HL-60/S4 treated with retinoic acid at 250 ng/mL for 4 days and 3 days (cell line): ENCODE data around the gene S100A5.

Experiments used
- in situ Hi-C: fragments of 300-500 bp; cut with MboI; formaldehyde crosslinking; loops from 2 replicates; pipeline ENCODE4 v1.7.0; 2022; ENCODE audit warnings: low sequenced_read_pairs

Gene S100A5

GRCh38 chr1:153548722-153549688 is 8.3 kb upstream of the S100A5 start, which contains the start of gene S100A3:
S100A3 (minus strand) TSS chr1:153549258; CDS start chr1:153548485, 773 bp downstream.
- in situ Hi-C loops = no loop called here

DNA sequence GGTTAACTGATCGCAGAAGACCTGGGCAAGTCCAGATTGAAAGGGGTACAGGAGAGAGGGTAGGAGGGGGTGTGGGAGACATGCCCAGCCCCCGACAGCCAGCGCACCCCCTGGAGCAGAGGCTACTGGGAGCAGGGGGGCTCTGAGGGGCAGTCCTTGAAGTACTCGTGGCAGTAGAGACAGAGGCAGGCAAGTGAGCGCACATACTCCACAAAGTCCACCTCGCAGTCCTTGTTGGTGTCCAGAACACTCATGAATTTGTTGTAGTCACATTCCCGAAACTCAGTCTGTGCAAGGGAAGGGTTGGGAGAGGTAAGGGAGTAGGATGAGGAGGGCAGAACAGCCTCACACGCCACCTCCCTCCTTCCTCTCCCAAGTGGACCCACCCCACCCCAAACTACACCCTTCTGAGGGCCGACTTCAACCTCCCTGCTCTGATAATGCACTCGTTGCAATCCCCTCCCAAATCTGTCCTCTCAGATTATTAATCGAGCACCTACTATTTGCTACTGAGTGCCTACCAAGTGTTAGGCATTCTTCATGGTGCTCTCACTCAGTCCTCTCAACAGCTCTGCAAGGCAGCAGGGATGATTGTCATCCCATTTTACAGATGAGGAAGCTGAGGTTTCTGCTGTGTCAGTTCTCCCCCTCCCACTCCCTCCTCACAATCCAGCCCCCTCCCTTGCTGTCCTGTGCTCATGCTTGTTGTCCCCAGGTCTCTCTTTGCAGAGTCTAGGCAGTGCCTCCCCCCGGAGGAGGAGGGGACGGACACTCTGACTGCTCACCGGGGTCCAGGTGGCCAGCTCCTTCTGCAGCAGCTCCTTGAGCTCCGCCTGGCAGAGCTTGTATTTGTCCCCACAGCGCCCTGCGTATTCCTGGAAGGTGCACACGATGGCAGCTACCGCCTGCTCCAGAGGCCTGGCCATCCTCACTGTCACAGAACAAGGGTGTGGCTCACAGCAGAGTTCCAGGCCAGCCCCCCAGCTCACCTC is 7.1 kb upstream of the S100A5 start:
- in situ Hi-C loops = no loop called here

DNA sequence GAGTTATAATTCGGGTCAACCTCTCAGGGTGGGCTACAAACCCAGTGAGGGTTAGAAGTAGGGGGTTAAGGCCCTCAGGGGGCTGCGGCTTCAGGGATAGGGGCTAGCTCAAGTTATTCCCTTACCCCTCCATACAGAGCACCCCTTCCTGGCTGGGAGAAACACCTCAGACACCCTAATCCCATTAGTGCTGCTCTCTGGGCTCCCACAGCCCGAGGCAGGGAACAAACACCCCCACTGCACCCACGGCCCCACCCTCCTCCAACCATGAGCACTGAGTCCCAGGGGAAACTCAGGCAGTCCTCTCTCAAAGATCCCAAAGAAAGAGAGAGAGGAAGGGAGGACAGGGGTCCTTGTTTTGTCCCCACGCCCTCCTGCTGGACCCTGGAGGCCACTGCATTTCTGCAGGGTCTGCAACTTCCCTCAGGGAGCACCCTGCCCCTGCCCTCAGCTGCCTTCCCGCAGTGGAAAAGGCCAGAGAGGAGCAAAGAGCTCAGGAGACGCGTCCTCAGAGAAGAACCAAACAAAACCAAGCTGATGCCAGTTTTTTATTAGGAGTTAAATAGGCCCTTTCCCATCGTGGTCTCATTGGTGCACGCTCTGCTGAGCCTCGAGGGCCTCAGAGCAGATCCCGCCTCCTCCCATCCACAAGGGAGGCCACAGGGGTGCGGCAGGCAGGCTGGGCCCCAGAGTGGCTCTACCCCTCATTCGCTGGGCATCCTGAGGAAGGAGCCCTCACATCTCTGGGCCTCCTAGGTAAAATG is 6.2 kb upstream of the S100A5 start:
- in situ Hi-C loops = no loop called here

- in situ Hi-C loops = no loop called here
Measured at GRCh38 chr1:153546371-153546770, 5.6 kb upstream of the S100A5 start.

DNA sequence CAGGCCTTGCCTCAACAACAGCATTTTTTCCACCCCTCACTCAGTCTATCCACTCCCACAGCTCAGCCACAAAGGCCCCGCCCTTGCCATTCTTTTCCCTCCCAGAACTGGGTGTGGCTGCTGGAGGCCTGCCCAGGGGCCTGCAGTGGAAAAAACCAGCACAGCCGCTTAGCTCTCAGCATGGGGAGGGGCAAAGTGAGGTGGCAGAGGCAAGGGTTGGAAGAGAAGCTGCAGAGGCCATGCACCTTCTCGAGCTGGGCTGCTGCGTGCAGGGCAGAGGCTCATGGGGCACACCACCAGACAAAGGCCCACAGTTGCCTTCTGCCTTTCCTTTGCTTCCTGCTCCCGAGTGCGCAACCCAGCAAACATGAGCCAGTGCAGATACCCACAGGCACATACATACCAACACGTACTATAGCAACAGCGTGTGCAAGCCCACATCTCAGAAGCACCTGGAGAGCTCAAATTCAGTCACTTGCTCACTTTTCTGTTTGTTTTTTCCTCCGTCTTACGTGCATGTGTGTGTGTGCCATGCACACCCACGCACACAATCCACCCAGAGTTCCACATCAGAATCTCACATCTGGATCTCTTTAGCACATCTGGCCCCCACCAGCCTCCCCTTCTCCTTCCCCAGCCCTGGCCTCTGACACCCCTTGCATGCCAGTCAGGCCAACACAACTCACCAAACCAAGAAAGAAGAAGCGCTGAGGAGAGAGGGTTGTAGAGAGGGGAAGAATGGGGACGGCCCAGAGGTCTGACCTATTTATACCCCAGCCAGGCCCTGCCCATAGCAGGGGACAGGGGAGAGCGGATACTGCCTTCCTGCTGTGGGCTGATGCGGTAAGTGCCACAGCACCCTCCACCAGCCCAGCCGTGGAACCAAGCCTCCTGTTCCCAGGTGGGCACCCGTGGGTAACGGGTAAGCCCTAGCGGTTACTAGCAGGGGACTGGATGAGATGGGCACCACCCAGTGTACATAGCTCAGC is 4.6 kb upstream of the S100A5 start, which contains the start of gene S100A4:
S100A4 (minus strand) TSS at position 740 of the 989 bp plus-strand sequence. CDS start 1,012 bp downstream, outside the sequence.
- in situ Hi-C loops = no loop called here

DNA sequence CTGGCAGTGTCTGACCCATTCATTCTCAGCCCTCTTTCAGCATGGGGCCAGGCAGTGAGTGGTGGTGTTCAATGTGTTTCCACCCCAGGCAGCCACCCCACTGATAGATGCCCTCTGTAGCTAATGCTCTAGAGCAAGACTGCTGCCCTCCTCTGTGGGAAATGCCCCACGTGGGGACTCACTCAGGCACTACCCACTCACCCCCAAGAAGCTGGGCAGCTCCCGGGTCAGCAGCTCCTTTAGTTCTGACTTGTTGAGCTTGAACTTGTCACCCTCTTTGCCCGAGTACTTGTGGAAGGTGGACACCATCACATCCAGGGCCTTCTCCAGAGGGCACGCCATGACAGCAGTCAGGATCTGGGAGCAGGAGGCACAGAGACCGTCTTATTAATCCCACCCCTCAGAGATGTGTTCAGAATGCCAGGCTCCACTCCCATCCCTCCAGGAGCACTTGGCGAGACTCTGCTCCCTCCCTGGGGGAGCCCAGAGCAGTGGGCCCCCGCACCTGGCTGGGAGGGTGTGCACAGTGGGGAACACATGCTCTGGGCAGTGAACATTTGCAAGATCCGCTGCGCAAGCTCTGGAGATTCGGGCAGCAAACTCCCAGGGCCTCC is 3.8 kb upstream of the S100A5 start:
- in situ Hi-C loops = no loop called here

DNA sequence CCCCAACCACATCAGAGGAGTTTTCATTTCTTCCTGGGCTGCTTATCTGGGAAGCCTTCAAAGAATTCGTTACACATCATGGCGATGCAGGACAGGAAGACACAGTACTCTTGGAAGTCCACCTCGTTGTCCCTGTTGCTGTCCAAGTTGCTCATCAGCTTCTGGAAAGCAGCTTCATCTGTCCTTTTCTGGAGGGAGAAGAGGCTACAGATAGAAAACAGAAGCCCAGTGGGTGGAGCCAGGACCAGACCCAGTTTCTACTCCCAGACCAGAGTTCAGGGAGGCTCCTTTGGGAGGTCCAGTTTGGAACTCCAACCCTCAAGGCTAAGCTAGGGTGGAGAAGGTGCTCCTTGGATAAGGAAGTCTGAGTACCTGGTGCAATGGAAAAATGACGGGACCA is 3.0 kb upstream of the S100A5 start:
- in situ Hi-C loops = no loop called here

DNA sequence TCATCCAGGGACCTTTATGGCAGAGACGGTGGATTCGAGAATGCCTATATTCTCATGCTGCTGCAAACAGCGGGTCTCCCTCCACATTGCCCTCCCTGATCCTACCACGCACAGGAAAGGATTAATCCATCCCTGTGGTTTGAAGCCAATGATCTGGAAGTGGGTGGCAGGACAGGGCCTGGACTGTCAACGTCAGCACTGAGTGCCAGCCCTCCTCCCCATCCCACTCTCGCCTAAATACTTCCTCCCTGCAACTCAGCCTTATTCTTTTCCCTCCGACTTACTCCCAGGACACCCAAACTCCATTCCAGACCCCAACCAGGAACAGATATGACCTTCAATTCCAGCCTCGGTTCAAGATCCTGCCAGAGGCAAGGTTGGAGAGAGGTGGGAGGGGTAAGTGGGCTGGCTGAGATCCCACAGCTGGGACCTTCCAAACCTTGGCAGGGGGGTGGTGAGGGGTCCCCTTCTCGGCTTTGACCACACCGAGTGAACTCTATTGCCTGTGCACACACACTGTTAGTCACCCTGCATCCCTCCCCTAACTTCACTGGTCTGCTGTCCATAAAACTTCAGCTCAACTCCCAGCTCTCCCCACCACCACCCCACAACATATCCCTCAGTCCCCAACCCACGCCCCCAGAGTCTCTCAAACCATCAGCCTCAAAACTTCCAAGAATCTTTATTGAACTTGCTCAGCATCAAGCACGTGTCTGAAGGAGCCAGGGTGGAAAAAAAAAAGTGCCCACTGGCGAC is 2.4 kb upstream of the S100A5 start:
- in situ Hi-C loops = no loop called here

GRCh38 chr1:153541641-153542590 is 1.2 kb upstream of the S100A5 start:
- in situ Hi-C loops = no loop called here

GRCh38 chr1:153539395-153540093 is 1.2 kb downstream of the S100A5 start:
- in situ Hi-C loops = no loop called here

GRCh38 chr1:153538315-153538821 is 2.4 kb downstream of the S100A5 start:
- in situ Hi-C loops = no loop called here

- in situ Hi-C loops = no loop called here
Measured at GRCh38 chr1:153537376-153537730, 3.4 kb downstream of the S100A5 start.

- in situ Hi-C loops = no loop called here
Measured at GRCh38 chr1:153536671-153537375, 3.9 kb downstream of the S100A5 start.

- in situ Hi-C loops = no loop called here
Measured at GRCh38 chr1:153536012-153536670, 4.6 kb downstream of the S100A5 start.
